Stomach smooth muscle (tissue), 2 donors: ENCODE measurements around the gene CCDC141.

Experiments used
- H3K27ac ChIP-seq: one replicate; pipeline ENCODE4 v1.7.0; 2013; ENCODE audit warnings: mild to moderate bottlenecking, low read length, inconsistent platforms
- H3K27me3 ChIP-seq, 2 donors: one replicate each; pipeline ENCODE4 v1.7.0; 2013; ENCODE audit warnings: low read length in 2 of 2; ENCODE audit not compliant: insufficient read depth in 2 of 2, control insufficient read depth in 1 of 2
- H3K36me3 ChIP-seq, 2 donors: one replicate each; pipeline ENCODE4 v1.7.0; 2013; ENCODE audit warnings: low read length in 2 of 2; ENCODE audit not compliant: control insufficient read depth in 2 of 2, insufficient read depth in 2 of 2
- H3K4me1 ChIP-seq: one replicate; pipeline ENCODE4 v1.7.0; 2013; ENCODE audit warnings: low read length; ENCODE audit not compliant: control insufficient read depth, insufficient read depth
- H3K4me3 ChIP-seq, 2 donors: one replicate each; pipeline ENCODE4 v1.7.0; 2013; ENCODE audit warnings: low read length in 2 of 2
- H3K9ac ChIP-seq, 2 donors: one replicate each; pipeline ENCODE4 v1.7.0; 2013; ENCODE audit warnings: low read length in 2 of 2, mild to moderate bottlenecking in 1 of 2
- H3K9me3 ChIP-seq, 2 donors: one replicate each; pipeline ENCODE4 v1.7.0; 2013; ENCODE audit warnings: low read length in 2 of 2; ENCODE audit not compliant: control insufficient read depth in 2 of 2
- donor health status: healthy.
- donor health status: Pancreatic carcinoma.

The CCDC141 gene

GRCh38 chr2:178891959-178892485, 157.9 kb downstream of the CCDC141 start:
- Histone ChIP-seq H3K4me1 (no peaks in the 10 kb centered on the region), H3K4me3 (no peak overlapping the region), H3K9ac (no peak overlapping the region), H3K36me3 (no peaks in the 10 kb centered on the region), H3K9me3 (no peaks in the 10 kb centered on the region), H3K27me3 (no peaks in the 10 kb centered on the region), H3K27ac (no peak overlapping the region)

- no peak overlapping the region for H3K4me3 ChIP-seq
Observed at GRCh38 chr2:178891265-178891958, 158.5 kb downstream of the CCDC141 start.

GRCh38 chr2:178886006-178886405, 163.9 kb downstream of the CCDC141 start:
- Histone ChIP-seq H3K27me3 (no peaks in the 10 kb centered on the region), H3K36me3 (no peaks in the 10 kb centered on the region), H3K27ac (no peak overlapping the region), H3K9ac (no peak overlapping the region), H3K4me3 (no peak overlapping the region), H3K4me1 (no peaks in the 10 kb centered on the region), H3K9me3 (no peaks in the 10 kb centered on the region)

More at GRCh38 chr2:178891265-178891958, 158.5 kb downstream of the CCDC141 start:
- H3K27ac ChIP-seq = no peak overlapping the region
- no peaks in the 10 kb centered on the region for H3K9me3 ChIP-seq
- no peak overlapping the region for H3K9ac ChIP-seq
- no peaks in the 10 kb centered on the region for H3K27me3 ChIP-seq
- no peaks in the 10 kb centered on the region for H3K4me1 ChIP-seq
- H3K36me3 ChIP-seq = no peaks in the 10 kb centered on the region

- Histone ChIP-seq H3K9me3 (no peaks in the 10 kb centered on the region), H3K36me3 (no peaks in the 10 kb centered on the region), H3K4me3 (no peak overlapping the region), H3K27ac (no peak overlapping the region), H3K9ac (no peak overlapping the region), H3K27me3 (no peaks in the 10 kb centered on the region), H3K4me1 (no peaks in the 10 kb centered on the region)
Observed at GRCh38 chr2:178884440-178884839, 165.5 kb downstream of the CCDC141 start.

- no peaks in the 10 kb centered on the region for H3K4me1 ChIP-seq
- no peak overlapping the region for H3K9ac ChIP-seq
- H3K27ac ChIP-seq = no peak overlapping the region
- no peaks in the 10 kb centered on the region for H3K27me3 ChIP-seq
- no peaks in the 10 kb centered on the region for H3K9me3 ChIP-seq
- no peak overlapping the region for H3K4me3 ChIP-seq
- no peaks in the 10 kb centered on the region for H3K36me3 ChIP-seq
Observed at GRCh38 chr2:178882666-178883440, 167.1 kb downstream of the CCDC141 start.

GRCh38 chr2:178881075-178881474, 168.9 kb downstream of the CCDC141 start:
- H3K27ac ChIP-seq = no peak overlapping the region
- H3K9ac ChIP-seq = no peak overlapping the region
- no peaks in the 10 kb centered on the region for H3K9me3 ChIP-seq
- H3K27me3 ChIP-seq = no peaks in the 10 kb centered on the region
- no peak overlapping the region for H3K4me3 ChIP-seq
- H3K36me3 ChIP-seq = no peaks in the 10 kb centered on the region
- H3K4me1 ChIP-seq = no peaks in the 10 kb centered on the region

GRCh38 chr2:178880257-178880656, 169.7 kb downstream of the CCDC141 start:
- Histone ChIP-seq H3K4me1 (no peaks in the 10 kb centered on the region), H3K27me3 (no peaks in the 10 kb centered on the region), H3K36me3 (no peaks in the 10 kb centered on the region), H3K9me3 (no peaks in the 10 kb centered on the region), H3K27ac (no peak overlapping the region), H3K9ac (no peak overlapping the region), H3K4me3 (no peak overlapping the region)

GRCh38 chr2:178877874-178878273, 172.1 kb downstream of the CCDC141 start:
- no peaks in the 10 kb centered on the region for H3K27me3 ChIP-seq
- H3K9me3 ChIP-seq = no peaks in the 10 kb centered on the region
- H3K4me3 ChIP-seq = no peak overlapping the region
- H3K4me1 ChIP-seq = peaks cover 3% of the 10 kb centered on the region
- H3K36me3 ChIP-seq = no peaks in the 10 kb centered on the region
- no peak overlapping the region for H3K27ac ChIP-seq
- H3K9ac ChIP-seq = no peak overlapping the region

GRCh38 chr2:178874529-178875240, 175.3 kb downstream of the CCDC141 start:
- peak overlapping the region; percentile 66 for H3K27ac ChIP-seq
- H3K4me1 ChIP-seq = peaks cover 3% of the 10 kb centered on the region
- no peak overlapping the region for H3K4me3 ChIP-seq

GRCh38 chr2:178873912-178874311, 176.0 kb downstream of the CCDC141 start:
- Histone ChIP-seq H3K9ac (no peak overlapping the region), H3K9me3 (no peaks in the 10 kb centered on the region), H3K36me3 (no peaks in the 10 kb centered on the region), H3K27ac (no peak overlapping the region), H3K4me1 (peaks cover 3% of the 10 kb centered on the region), H3K27me3 (no peaks in the 10 kb centered on the region), H3K4me3 (no peak overlapping the region)

More at GRCh38 chr2:178874529-178875240, 175.3 kb downstream of the CCDC141 start:
- no peaks in the 10 kb centered on the region for H3K36me3 ChIP-seq
- H3K9ac ChIP-seq = no peak overlapping the region
- no peaks in the 10 kb centered on the region for H3K27me3 ChIP-seq
- H3K9me3 ChIP-seq = no peaks in the 10 kb centered on the region
